GM19238 (cell line): ENCODE data around the gene EML4.

ENCODE experiments used
- DNase-seq: peaks from one replicate; pipeline ENCODE4 v3.0.0; 2011; ENCODE audit warnings: low spot score; ENCODE audit not compliant: insufficient read length

The EML4 gene

GRCh38 chr2:42348113-42348805 lies 179.1 kb downstream of the EML4 start:
- DNase-seq = no peak

- no peak for DNase-seq
These were observed 181.4 kb downstream of the EML4 start for GRCh38 chr2:42350434-42351063.

GRCh38 chr2:42351864-42352263 lies 182.7 kb downstream of the EML4 start:
- DNase-seq = no peak

GRCh38 chr2:42353792-42354429 lies 184.8 kb downstream of the EML4 start:
- DNase-seq = no peak

- no peak for DNase-seq
These were observed 190.3 kb downstream of the EML4 start for GRCh38 chr2:42359304-42359964.

GRCh38 chr2:42359965-42360483 lies 190.9 kb downstream of the EML4 start:
- DNase-seq = no peak

GRCh38 chr2:42360493-42360889 lies 191.3 kb downstream of the EML4 start:
- DNase-seq = no peak

- peak; percentile 92 for DNase-seq
These were observed 192.0 kb downstream of the EML4 start, which contains the start of gene COX7A2L for GRCh38 chr2:42360890-42361727. Gene COX7A2L (minus strand): TSS chr2:42361217. CDS start chr2:42361161, 56 bp downstream.

GRCh38 chr2:42361728-42362283 lies 192.7 kb downstream of the EML4 start:
- DNase-seq = no peak

- no peak for DNase-seq
These were observed 194.3 kb downstream of the EML4 start for GRCh38 chr2:42363413-42363812.

- no peak for DNase-seq
These were observed 195.5 kb downstream of the EML4 start for GRCh38 chr2:42364658-42365057.

GRCh38 chr2:42366411-42366810 lies 197.3 kb downstream of the EML4 start:
- DNase-seq = no peak

- no peak for DNase-seq
These were observed 198.7 kb downstream of the EML4 start for GRCh38 chr2:42367835-42368234.

GRCh38 chr2:42368817-42369531 lies 199.8 kb downstream of the EML4 start:
- no peak for DNase-seq

- DNase-seq = no peak
These were observed 200.5 kb downstream of the EML4 start for GRCh38 chr2:42369532-42370229.

- no peak for DNase-seq
These were observed 202.7 kb downstream of the EML4 start for GRCh38 chr2:42371611-42372473.

GRCh38 chr2:42372474-42373200 lies 203.5 kb downstream of the EML4 start:
- no peak for DNase-seq

GRCh38 chr2:42376758-42377157 lies 207.6 kb downstream of the EML4 start:
- no peak for DNase-seq
